HAP-1 (cell line): Measurements from ENCODE around the gene AKR1D1.
"Not testable (repeated sequence)": the region's sequence is repeated elsewhere in the genome, so short reads cannot be mapped to it uniquely, and the experiment has no call there.

Experiments
- DNase-seq, 2 experiments: peaks; one replicate each; pipeline ENCODE4 v3.0.0-alpha.2; 2016 to 2020; ENCODE audit warnings: low spot score in 2 of 2
- H3K27me3 ChIP-seq: fragments of 250-450 bp; sonication (Bioruptor Pico); 2 replicates; pipeline ENCODE4 v1.5.1; 2020; ENCODE audit warnings: low read depth, mild to moderate bottlenecking, moderate library complexity
- H3K36me3 ChIP-seq: fragments of 250-450 bp; sonication (Bioruptor Pico); replicated peaks from 2 replicates; pipeline ENCODE4 v1.5.1; 2020; ENCODE audit warnings: mild to moderate bottlenecking
- H3K4me1 ChIP-seq: fragments of 250-450 bp; sonication (Bioruptor Pico); 2 replicates; pipeline ENCODE4 v1.5.1; 2020; ENCODE audit warnings: mild to moderate bottlenecking
- H3K4me3 ChIP-seq: fragments of 250-450 bp; sonication (Bioruptor Pico); 2 replicates; pipeline ENCODE4 v1.5.1; 2020; ENCODE audit warnings: mild to moderate bottlenecking, moderate library complexity
- H3K9me3 ChIP-seq: fragments of 250-450 bp; sonication (Bioruptor Pico); 2 replicates; pipeline ENCODE4 v1.5.1; 2020; ENCODE audit warnings: mild to moderate bottlenecking, moderate library complexity
- in situ Hi-C: fragments of 300-500 bp; cut with MboI; formaldehyde crosslinking; loops from 3 replicates; pipeline ENCODE4 v1.14.3; 2020; ENCODE audit warnings: low sequenced_read_pairs, inconsistent platforms, mixed read lengths

AKR1D1 gene

GRCh38 chr7:138076196-138076595, at the start of gene AKR1D1:
TSS of gene AKR1D1 (plus strand) at chr7:138076459. CDS start at chr7:138076519, 60 bp downstream.
- H3K9me3 ChIP-seq: peaks cover 13% of the 10 kb centered on the region
- H3K4me3 ChIP-seq: no peak within 1 kb of the TSS
- in situ Hi-C loops: no loop called here
- H3K36me3 ChIP-seq: no peaks in the 10 kb centered on the region
- no peaks in the 10 kb centered on the region for H3K27me3 ChIP-seq
- DNase-seq: no peak
- H3K4me1 ChIP-seq: peaks cover 11% of the 10 kb centered on the region

- peak in 1 of 2 experiments; percentile 32 for DNase-seq
- Histone ChIP-seq H3K4me1 (peaks cover 42% of the 10 kb centered on the region), H3K9me3 (no peaks in the 10 kb centered on the region; the same call in 1 of the 2 replicates), H3K36me3 (no peaks in the 10 kb centered on the region), H3K27me3 (no peaks in the 10 kb centered on the region), H3K4me3 (no peak overlapping the region)
- in situ Hi-C loops: no loop called here
Measured at GRCh38 chr7:138027100-138027499, 49.2 kb upstream of the AKR1D1 start.

GRCh38 chr7:138029126-138029525, 47.1 kb upstream of the AKR1D1 start:
- H3K9me3 ChIP-seq: no peaks in the 10 kb centered on the region
- in situ Hi-C loops: no loop called here
- peak in 1 of 2 experiments; percentile 16 for DNase-seq
- H3K36me3 ChIP-seq: no peaks in the 10 kb centered on the region
- H3K4me1 ChIP-seq: peaks cover 44% of the 10 kb centered on the region
- no peak overlapping the region for H3K4me3 ChIP-seq
- H3K27me3 ChIP-seq: no peaks in the 10 kb centered on the region

- Histone ChIP-seq H3K4me1 (peaks cover 42% of the 10 kb centered on the region), H3K9me3 (peaks cover 4% of the 10 kb centered on the region), H3K27me3 (no peaks in the 10 kb centered on the region), H3K36me3 (no peaks in the 10 kb centered on the region), H3K4me3 (no peak overlapping the region)
- DNase-seq: peak; percentile 21 to 81
- in situ Hi-C loops: no loop called here
Measured at GRCh38 chr7:138029941-138030340, 46.3 kb upstream of the AKR1D1 start.

GRCh38 chr7:138030679-138031351, 45.4 kb upstream of the AKR1D1 start:
- DNase-seq: no peak
- H3K27me3 ChIP-seq: no peaks in the 10 kb centered on the region
- peaks cover 34% of the 10 kb centered on the region for H3K4me1 ChIP-seq
- H3K9me3 ChIP-seq: peaks cover 10% of the 10 kb centered on the region
- no peaks in the 10 kb centered on the region for H3K36me3 ChIP-seq
- no peak overlapping the region for H3K4me3 ChIP-seq
- in situ Hi-C loops: no loop called here

GRCh38 chr7:138032186-138032585, 44.1 kb upstream of the AKR1D1 start:
- Histone ChIP-seq H3K4me1 (peaks cover 25% of the 10 kb centered on the region), H3K9me3 (peaks cover 19% of the 10 kb centered on the region), H3K4me3 (no peak overlapping the region), H3K36me3 (no peaks in the 10 kb centered on the region), H3K27me3 (no peaks in the 10 kb centered on the region)
- in situ Hi-C loops: no loop called here
- no peak for DNase-seq

- H3K27me3 ChIP-seq: no peaks in the 10 kb centered on the region
- H3K4me1 ChIP-seq: peaks cover 23% of the 10 kb centered on the region
- H3K4me3 ChIP-seq: no peak overlapping the region
- in situ Hi-C loops: no loop called here
- no peak for DNase-seq
- H3K9me3 ChIP-seq: peaks cover 24% of the 10 kb centered on the region
- no peaks in the 10 kb centered on the region for H3K36me3 ChIP-seq
Measured at GRCh38 chr7:138032770-138033169, 43.5 kb upstream of the AKR1D1 start.

- Histone ChIP-seq H3K4me3 (no peak overlapping the region), H3K27me3 (no peaks in the 10 kb centered on the region), H3K4me1 (peaks cover 23% of the 10 kb centered on the region), H3K36me3 (no peaks in the 10 kb centered on the region), H3K9me3 (peaks cover 24% of the 10 kb centered on the region)
- in situ Hi-C loops: no loop called here
- peak; percentile 17 to 44 for DNase-seq
Measured at GRCh38 chr7:138033241-138033640, 43.0 kb upstream of the AKR1D1 start.

GRCh38 chr7:138036135-138036534, 40.1 kb upstream of the AKR1D1 start:
- no peak for DNase-seq
- H3K4me3 ChIP-seq: no peak overlapping the region
- no peaks in the 10 kb centered on the region for H3K36me3 ChIP-seq
- H3K27me3 ChIP-seq: no peaks in the 10 kb centered on the region
- in situ Hi-C loops: no loop called here
- 0 out of 2 replicates have a peak, but pooled peaks cover 2% of the 10 kb centered on the region for H3K4me1 ChIP-seq
- H3K9me3 ChIP-seq: peaks cover 31% of the 10 kb centered on the region

- H3K4me3 ChIP-seq, in situ Hi-C loops, H3K36me3 ChIP-seq, H3K4me1 ChIP-seq, H3K27me3 ChIP-seq, DNase-seq: not testable (repeated sequence)
- peaks cover 26% of the 10 kb centered on the region for H3K9me3 ChIP-seq
Measured at GRCh38 chr7:138040063-138040462, 36.2 kb upstream of the AKR1D1 start.

GRCh38 chr7:138044897-138045296, 31.4 kb upstream of the AKR1D1 start:
- in situ Hi-C loops: no loop called here
- no peak for DNase-seq
- Histone ChIP-seq H3K4me1 (peaks cover 4% of the 10 kb centered on the region; the same call in 1 of the 2 replicates), H3K36me3 (no peaks in the 10 kb centered on the region), H3K4me3 (no peak overlapping the region), H3K27me3 (no peaks in the 10 kb centered on the region), H3K9me3 (peaks cover 6% of the 10 kb centered on the region; the same call in 1 of the 2 replicates)

- in situ Hi-C loops: no loop called here
- Histone ChIP-seq H3K9me3 (no peaks in the 10 kb centered on the region), H3K36me3 (no peaks in the 10 kb centered on the region), H3K4me3 (no peak overlapping the region), H3K4me1 (peaks cover 4% of the 10 kb centered on the region; the same call in 1 of the 2 replicates), H3K27me3 (no peaks in the 10 kb centered on the region)
- DNase-seq: no peak
Measured at GRCh38 chr7:138047907-138048306, 28.4 kb upstream of the AKR1D1 start.

- H3K36me3 ChIP-seq: no peaks in the 10 kb centered on the region
- in situ Hi-C loops: no loop called here
- no peak for DNase-seq
Measured at GRCh38 chr7:138049505-138050116, 26.6 kb upstream of the AKR1D1 start.

GRCh38 chr7:138051712-138052247, 24.5 kb upstream of the AKR1D1 start:
- H3K9me3 ChIP-seq, H3K36me3 ChIP-seq, in situ Hi-C loops, H3K27me3 ChIP-seq, H3K4me1 ChIP-seq, DNase-seq, H3K4me3 ChIP-seq: not testable (repeated sequence)

More at GRCh38 chr7:138049505-138050116, 26.6 kb upstream of the AKR1D1 start:
- Histone ChIP-seq H3K4me3 (no peak overlapping the region), H3K9me3 (no peaks in the 10 kb centered on the region), H3K4me1 (peaks cover 4% of the 10 kb centered on the region; the same call in 1 of the 2 replicates), H3K27me3 (no peaks in the 10 kb centered on the region)
